C4-2B (cell line): ENCODE measurements around the gene IL26.

Experiments used
- CTCF ChIP-seq: fragments of 450-650 bp; conservative IDR thresholded peaks from 2 replicates; pipeline ENCODE4 v1.5.1; 2017; ENCODE audit warnings: mild to moderate bottlenecking
- ZFX ChIP-seq: fragments of 450-650 bp; IDR thresholded peaks from 2 replicates; pipeline ENCODE4 v1.6.1; 2017

GRCh38 chr12:68177562-68177961 is 48.0 kb downstream of the IL26 start:
- TF ChIP-seq CTCF (no peak), ZFX (no peak)
